Subcutaneous abdominal adipose tissue (tissue), 5 donors: Measurements from ENCODE around the gene HNRNPA1.
"Not testable (repeated sequence)": the region's sequence is repeated elsewhere in the genome, so short reads cannot be mapped to it uniquely, and the experiment has no call there.

ENCODE experiments used
- H3K27ac ChIP-seq: one replicate; pipeline ENCODE4 v1.7.0; 2013; ENCODE audit warnings: low read depth, mild to moderate bottlenecking, inconsistent platforms, low read length, moderate library complexity
- H3K27me3 ChIP-seq, 5 donors: one replicate each; pipeline ENCODE4 v1.7.0; 2013; ENCODE audit warnings: low read length in 5 of 5, inconsistent platforms in 1 of 5; ENCODE audit not compliant: control insufficient read depth in 5 of 5, insufficient read depth in 4 of 5
- H3K36me3 ChIP-seq, 5 donors: one replicate each; pipeline ENCODE4 v1.7.0; 2013; ENCODE audit warnings: low read length in 5 of 5; ENCODE audit not compliant: control insufficient read depth in 5 of 5, insufficient read depth in 5 of 5
- H3K4me1 ChIP-seq, 5 donors: one replicate each; pipeline ENCODE4 v1.7.0; 2013; ENCODE audit warnings: low read length in 5 of 5, mild to moderate bottlenecking in 3 of 5, moderate library complexity in 1 of 5; ENCODE audit not compliant: control insufficient read depth in 5 of 5, insufficient read depth in 5 of 5
- H3K4me3 ChIP-seq, 5 donors: one replicate each; pipeline ENCODE4 v1.7.0; 2013; ENCODE audit warnings: low read length in 5 of 5, low read depth in 1 of 5
- H3K9ac ChIP-seq, 5 donors: one replicate each; pipeline ENCODE4 v1.7.0; 2013; ENCODE audit warnings: low read length in 5 of 5, mild to moderate bottlenecking in 4 of 5, moderate library complexity in 3 of 5
- H3K9me3 ChIP-seq, 5 donors: one replicate each; pipeline ENCODE4 v1.7.0; 2013; ENCODE audit warnings: low read length in 5 of 5; ENCODE audit not compliant: control insufficient read depth in 5 of 5
- donor health status: healthy.
- donor health status: healthy.
- donor health status: healthy.
- donor health status: healthy.
- donor health status: healthy.

Gene HNRNPA1

DNA sequence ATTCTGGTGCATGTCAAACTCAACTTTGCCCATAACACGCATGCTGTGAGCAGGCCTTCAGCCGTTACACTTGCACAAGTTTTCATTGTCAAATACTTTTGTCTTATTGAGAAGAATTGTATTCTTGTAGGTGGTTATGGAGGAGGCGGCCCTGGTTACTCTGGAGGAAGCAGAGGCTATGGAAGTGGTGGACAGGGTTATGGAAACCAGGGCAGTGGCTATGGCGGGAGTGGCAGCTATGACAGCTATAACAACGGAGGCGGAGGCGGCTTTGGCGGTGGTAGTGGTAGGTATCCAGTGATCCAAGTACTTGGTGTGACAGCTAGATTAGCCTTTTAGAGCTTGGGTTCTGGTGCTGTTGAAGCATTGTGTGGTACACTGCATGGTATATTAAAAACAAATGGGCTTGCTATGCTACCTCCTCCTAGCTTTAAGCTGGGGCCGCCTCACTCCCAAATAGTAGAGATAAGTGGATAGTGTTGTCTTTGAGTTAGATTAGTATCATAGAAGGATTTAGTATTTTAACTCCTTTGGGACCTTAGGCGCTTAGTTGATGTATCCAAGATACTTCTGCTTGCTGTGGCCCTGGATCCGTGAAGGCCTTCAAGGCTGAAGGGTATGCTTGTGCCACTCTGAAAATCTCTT lies 2.5 kb downstream of the HNRNPA1 start:
- Histone ChIP-seq H3K36me3 (peaks cover 43 to 64% (median 55%) of the 10 kb centered on the region in 5 donors), H3K4me3 (peak overlapping the region in 4 of 5 donors; percentile 2 to 98 (median 44)), H3K4me1 (peaks cover 6 to 80% (median 70%) of the 10 kb centered on the region in 5 donors), H3K27ac (peak overlapping the region; percentile 34), H3K9me3 (no peaks in the 10 kb centered on the region), H3K27me3 (no peaks in the 10 kb centered on the region), H3K9ac (peak overlapping the region; percentile 4 to 66 (median 59))

DNA sequence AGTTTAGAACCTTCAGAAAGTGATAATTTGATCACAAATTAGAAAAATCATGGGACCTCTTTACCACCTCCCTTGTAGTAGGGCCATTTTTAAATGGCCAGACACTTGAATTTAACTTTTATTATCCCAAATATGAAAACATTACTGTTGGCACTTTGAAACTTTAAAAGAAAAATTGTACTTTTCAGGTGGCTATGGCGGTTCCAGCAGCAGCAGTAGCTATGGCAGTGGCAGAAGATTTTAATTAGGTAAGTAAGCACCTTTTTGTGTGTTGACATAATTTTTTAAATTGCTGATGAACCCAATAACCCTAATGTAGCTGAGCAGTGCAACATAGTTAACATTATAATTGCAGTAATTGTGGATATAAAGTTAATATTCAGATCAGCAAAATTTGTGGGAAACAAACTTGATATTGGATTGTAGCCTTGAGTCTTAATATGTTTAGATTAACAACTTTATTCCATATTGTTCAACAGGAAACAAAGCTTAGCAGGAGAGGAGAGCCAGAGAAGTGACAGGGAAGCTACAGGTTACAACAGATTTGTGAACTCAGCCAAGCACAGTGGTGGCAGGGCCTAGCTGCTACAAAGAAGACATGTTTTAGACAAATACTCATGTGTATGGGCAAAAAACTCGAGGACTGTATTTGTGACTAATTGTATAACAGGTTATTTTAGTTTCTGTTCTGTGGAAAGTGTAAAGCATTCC lies 3.7 kb downstream of the HNRNPA1 start:
- Histone ChIP-seq H3K4me1 (peaks cover 6 to 69% (median 60%) of the 10 kb centered on the region in 5 donors), H3K4me3 (peak overlapping the region in 1 of 5 donors; percentile 61), H3K9ac (peak overlapping the region in 1 of 5 donors; percentile 63), H3K36me3 (peaks cover 43 to 70% (median 55%) of the 10 kb centered on the region in 5 donors)
- H3K27me3 ChIP-seq, H3K27ac ChIP-seq, H3K9me3 ChIP-seq: not testable (repeated sequence)

- H3K9me3 ChIP-seq: no peaks in the 10 kb centered on the region
- no peak overlapping the region for H3K4me3 ChIP-seq
- H3K9ac ChIP-seq: peak overlapping the region in 1 of 5 donors; percentile 20
- H3K4me1 ChIP-seq: peaks cover 3 to 65% (median 60%) of the 10 kb centered on the region in 5 donors
- H3K27ac ChIP-seq: peak overlapping the region; percentile 17
- H3K36me3 ChIP-seq: peaks cover 43 to 70% (median 55%) of the 10 kb centered on the region in 5 donors
- H3K27me3 ChIP-seq: no peaks in the 10 kb centered on the region
Measured at GRCh38 chr12:54285150-54286041, 4.9 kb downstream of the HNRNPA1 start.

- no peaks in the 10 kb centered on the region for H3K9me3 ChIP-seq
- peaks cover 43 to 70% (median 55%) of the 10 kb centered on the region in 5 donors for H3K36me3 ChIP-seq
- no peak overlapping the region for H3K4me3 ChIP-seq
- H3K9ac ChIP-seq: peak overlapping the region in 1 of 5 donors; percentile 28
- peaks cover 2 to 61% (median 55%) of the 10 kb centered on the region in 5 donors for H3K4me1 ChIP-seq
- no peaks in the 10 kb centered on the region for H3K27me3 ChIP-seq
- H3K27ac ChIP-seq: no peak overlapping the region
Measured at GRCh38 chr12:54286042-54287030, 5.8 kb downstream of the HNRNPA1 start.

- Histone ChIP-seq H3K4me3 (no peak overlapping the region), H3K4me1 (peaks cover 2 to 50% (median 43%) of the 10 kb centered on the region in 5 donors), H3K27me3 (no peaks in the 10 kb centered on the region), H3K36me3 (peaks cover 37 to 60% (median 47%) of the 10 kb centered on the region in 5 donors), H3K9me3 (no peaks in the 10 kb centered on the region), H3K27ac (no peak overlapping the region), H3K9ac (no peak overlapping the region)
Measured at GRCh38 chr12:54287261-54288157, 7.0 kb downstream of the HNRNPA1 start.

DNA sequence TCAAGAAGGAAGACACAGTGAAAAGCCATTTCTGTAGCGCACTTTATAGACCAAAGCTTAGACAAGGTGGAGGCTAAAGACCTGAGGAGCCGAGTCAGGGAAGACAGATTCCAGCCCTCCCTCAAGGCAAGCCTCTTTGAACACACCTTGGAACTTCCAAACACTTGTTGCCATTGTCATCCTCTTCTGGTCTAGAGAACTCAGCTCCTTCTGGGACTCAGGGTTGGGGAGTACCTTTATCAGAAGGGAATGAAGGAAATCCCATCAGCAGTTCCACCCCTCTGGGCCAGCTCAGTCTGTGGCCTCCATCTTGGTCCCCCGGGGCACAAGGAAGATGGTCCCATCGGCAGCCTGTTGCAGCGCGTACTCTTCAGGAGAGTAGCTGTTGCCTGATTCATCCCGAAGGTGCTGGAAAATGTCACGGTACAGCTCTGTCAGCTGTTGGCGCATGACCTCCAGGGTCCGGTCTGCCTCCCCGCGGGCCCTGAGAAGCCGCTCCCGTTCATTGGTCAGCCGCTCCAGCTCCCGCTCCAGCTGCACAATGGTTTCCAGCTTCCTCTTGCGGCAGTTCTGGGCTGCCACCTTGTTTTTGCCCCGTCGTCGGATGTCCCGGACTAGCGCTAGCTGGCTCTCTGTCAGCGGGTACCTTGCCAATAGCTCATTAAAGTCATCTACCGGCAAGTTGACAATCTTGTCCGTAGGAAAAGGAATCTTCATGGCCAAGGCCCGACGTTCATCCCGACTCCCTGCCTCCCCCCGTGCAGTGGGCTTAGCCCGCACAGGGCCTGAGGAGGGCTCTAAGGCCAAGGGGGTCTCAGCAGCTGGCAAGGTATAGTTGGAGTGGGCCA lies 11.8 kb downstream of the HNRNPA1 start:
- H3K27ac ChIP-seq: no peak overlapping the region
- H3K4me3 ChIP-seq: no peak overlapping the region
- H3K9me3 ChIP-seq: no peaks in the 10 kb centered on the region
- peaks cover 0 to 6% (median 3%) of the 10 kb centered on the region in 5 donors for H3K4me1 ChIP-seq
- no peak overlapping the region for H3K9ac ChIP-seq
- H3K27me3 ChIP-seq: no peaks in the 10 kb centered on the region
- peaks cover 4 to 14% (median 8%) of the 10 kb centered on the region in 5 donors for H3K36me3 ChIP-seq

- Histone ChIP-seq H3K27ac (no peak overlapping the region), H3K9me3 (no peaks in the 10 kb centered on the region), H3K4me3 (no peak overlapping the region), H3K36me3 (peaks cover under 1 to 8% (median 3%) of the 10 kb centered on the region in 5 donors), H3K4me1 (peaks cover 0 to 2% (median under 1%) of the 10 kb centered on the region in 5 donors), H3K27me3 (peaks cover 0 to 2% (median 0%) of the 10 kb centered on the region in 5 donors), H3K9ac (no peak overlapping the region)
Measured at GRCh38 chr12:54292931-54293241, 12.4 kb downstream of the HNRNPA1 start.
